ENCODE data around the gene CHIC2. TPM values are rescaled to one million over a fixed set of nuclear protein-coding genes. Genes with fewer than 3 reads are reported as not detected.

The CHIC2 gene
- total and polyA plus RNA-seq, 2 donors (not counting 1 experiment from before 2014, with no cell fraction given), result 39.4 to 52.0 TPM

DNA sequence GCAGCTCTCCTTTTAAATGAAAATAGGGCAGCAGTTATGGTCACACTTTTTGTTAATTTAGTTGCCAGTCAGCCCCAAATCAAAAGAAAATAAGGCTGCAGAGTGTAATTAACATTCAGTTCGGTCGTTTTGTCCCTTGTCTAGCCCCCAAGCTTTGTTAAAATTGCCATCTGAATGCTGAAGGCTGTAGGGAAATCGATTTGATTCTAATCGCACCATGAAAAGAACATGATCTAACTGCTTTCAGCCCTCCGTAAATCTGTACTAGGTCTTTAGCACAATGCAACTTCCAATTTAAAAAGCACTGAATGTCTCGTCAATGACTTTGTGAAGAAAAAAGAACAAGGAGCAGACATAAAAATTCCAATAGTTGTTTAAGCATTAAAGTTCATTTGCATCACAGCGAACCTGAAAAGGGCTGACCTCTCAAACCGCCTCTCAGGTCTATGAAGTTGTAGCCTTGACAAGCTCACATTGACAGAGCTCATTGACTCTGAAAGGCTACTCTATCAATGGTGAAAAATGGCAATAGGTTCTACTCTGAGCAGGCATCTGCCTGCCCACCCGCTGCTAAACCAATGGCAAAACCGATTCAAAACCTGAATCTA, 48.9 kb downstream of the CHIC2 start:
- H3K9me3 ChIP-seq (ENCODE audit: control insufficient read depth, insufficient read depth, low read depth, low read length), result no peaks in the 10 kb centered on the region
- DNase-seq (ENCODE audit: low read depth in 2 of 2), result no peak
- H4K20me1 ChIP-seq (ENCODE audit: control insufficient read depth, extremely low read depth, insufficient read depth, low read length), result no peaks in the 10 kb centered on the region
- no peak for TF ChIP-seq CTCF (conservative IDR thresholded peaks at IDR 0.05 in 1 of 2, IDR thresholded peaks at IDR 0.05 in 1 of 2; ENCODE audit: low read depth in 1 of 2, low read length in 2 of 2)
- TF ChIP-seq EZH2 (IDR thresholded peaks at IDR 0.05; ENCODE audit: low read length, missing control alignments), result no peak
- no peaks in the 10 kb centered on the region for H3K27me3 ChIP-seq (ENCODE audit: control insufficient read depth, insufficient read depth, low read length)
- H3K4me3 ChIP-seq (replicated peaks in 1 of 4; ENCODE audit: control extremely low read depth in 1 of 4, insufficient read depth in 1 of 4, low read depth in 3 of 4, low read length in 4 of 4), result no peak overlapping the region
- no peaks in the 10 kb centered on the region for H3K4me1 ChIP-seq (ENCODE audit: control insufficient read depth, extremely low read depth, insufficient read depth, low read length)
- H3K27ac ChIP-seq (ENCODE audit: insufficient read depth, low read length), result no peak overlapping the region
- H3K79me2 ChIP-seq (ENCODE audit: control insufficient read depth, insufficient read depth, low read length), result peaks cover 31% of the 10 kb centered on the region
- H3K9ac ChIP-seq (ENCODE audit: insufficient read depth, low read length), result no peak overlapping the region
- no peak overlapping the region for H2AFZ ChIP-seq (ENCODE audit: low read length)
- H3K4me2 ChIP-seq (ENCODE audit: extremely low read depth, insufficient read depth, low read length), result no peak overlapping the region
- H3K36me3 ChIP-seq (ENCODE audit: control insufficient read depth, insufficient read depth, low read length), result no peaks in the 10 kb centered on the region

DNA sequence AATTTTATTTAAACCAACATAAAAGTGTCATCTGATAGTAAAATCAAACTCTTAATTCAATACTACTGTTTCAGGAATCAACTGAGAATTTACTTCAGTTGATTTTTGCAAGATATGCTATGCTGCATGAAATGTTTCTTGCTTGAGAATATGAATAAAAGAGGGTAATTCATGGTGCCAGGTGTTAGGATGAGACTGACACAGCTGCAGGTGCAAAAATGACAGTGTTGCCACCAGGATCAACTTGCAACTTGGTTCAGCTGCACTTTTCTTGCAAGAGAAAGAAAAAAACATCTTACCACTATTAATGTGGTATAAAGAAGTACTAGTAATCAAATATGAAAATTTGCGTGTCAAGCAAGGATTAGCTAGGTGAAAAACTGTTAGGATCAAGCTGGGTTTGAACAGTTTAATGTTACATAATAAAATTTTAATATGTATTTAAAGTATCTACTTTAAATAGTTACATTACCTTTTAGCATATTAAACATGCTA, 49.7 kb downstream of the CHIC2 start:
- Histone ChIP-seq H3K36me3 (ENCODE audit: control insufficient read depth, insufficient read depth, low read length) (no peaks in the 10 kb centered on the region), H3K9ac (ENCODE audit: insufficient read depth, low read length) (no peak overlapping the region), H3K4me1 (ENCODE audit: control insufficient read depth, extremely low read depth, insufficient read depth, low read length) (no peaks in the 10 kb centered on the region), H4K20me1 (ENCODE audit: control insufficient read depth, extremely low read depth, insufficient read depth, low read length) (no peaks in the 10 kb centered on the region), H3K4me3 (replicated peaks in 1 of 4; ENCODE audit: control extremely low read depth in 1 of 4, insufficient read depth in 1 of 4, low read depth in 3 of 4, low read length in 4 of 4) (no peak overlapping the region), H3K79me2 (ENCODE audit: control insufficient read depth, insufficient read depth, low read length) (peaks cover 25% of the 10 kb centered on the region), H3K27ac (ENCODE audit: insufficient read depth, low read length) (no peak overlapping the region), H3K4me2 (ENCODE audit: extremely low read depth, insufficient read depth, low read length) (no peak overlapping the region), H3K27me3 (ENCODE audit: control insufficient read depth, insufficient read depth, low read length) (no peaks in the 10 kb centered on the region), H3K9me3 (ENCODE audit: control insufficient read depth, insufficient read depth, low read depth, low read length) (no peaks in the 10 kb centered on the region), H2AFZ (ENCODE audit: low read length) (no peak overlapping the region)
- TF ChIP-seq EZH2 (IDR thresholded peaks at IDR 0.05; ENCODE audit: low read length, missing control alignments) (no peak), CTCF (conservative IDR thresholded peaks at IDR 0.05 in 1 of 2, IDR thresholded peaks at IDR 0.05 in 1 of 2; ENCODE audit: low read depth in 1 of 2, low read length in 2 of 2) (no peak)
- no peak for DNase-seq (ENCODE audit: low read depth in 2 of 2)

DNA sequence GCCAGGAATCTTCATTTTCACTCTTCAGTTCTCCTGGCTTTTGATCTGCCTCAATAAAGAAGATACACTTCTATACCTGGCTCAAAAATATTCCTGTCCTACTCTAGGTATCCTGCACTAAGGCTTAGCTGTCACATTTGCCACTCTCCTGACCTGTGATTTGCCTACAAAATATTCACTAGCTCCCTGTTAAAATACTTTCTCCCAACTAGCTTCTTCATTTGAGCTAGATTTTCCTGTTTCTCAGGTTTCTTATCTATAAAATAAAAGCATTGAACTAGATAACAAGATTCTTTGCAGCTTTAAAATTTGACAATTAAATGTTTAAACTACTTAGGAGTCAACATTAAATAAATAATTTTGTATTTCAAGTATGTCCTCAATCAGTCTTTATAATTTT, 53.2 kb downstream of the CHIC2 start:
- Histone ChIP-seq H4K20me1 (ENCODE audit: control insufficient read depth, extremely low read depth, insufficient read depth, low read length) (no peaks in the 10 kb centered on the region), H3K27ac (ENCODE audit: insufficient read depth, low read length) (no peak overlapping the region), H3K27me3 (ENCODE audit: control insufficient read depth, insufficient read depth, low read length) (no peaks in the 10 kb centered on the region), H3K9me3 (ENCODE audit: control insufficient read depth, insufficient read depth, low read depth, low read length) (no peaks in the 10 kb centered on the region), H3K4me3 (replicated peaks in 1 of 4; ENCODE audit: control extremely low read depth in 1 of 4, insufficient read depth in 1 of 4, low read depth in 3 of 4, low read length in 4 of 4) (no peak overlapping the region), H3K9ac (ENCODE audit: insufficient read depth, low read length) (no peak overlapping the region), H3K4me2 (ENCODE audit: extremely low read depth, insufficient read depth, low read length) (no peak overlapping the region), H3K36me3 (ENCODE audit: control insufficient read depth, insufficient read depth, low read length) (no peaks in the 10 kb centered on the region), H3K4me1 (ENCODE audit: control insufficient read depth, extremely low read depth, insufficient read depth, low read length) (no peaks in the 10 kb centered on the region), H2AFZ (ENCODE audit: low read length) (no peak overlapping the region), H3K79me2 (ENCODE audit: control insufficient read depth, insufficient read depth, low read length) (peaks cover 8% of the 10 kb centered on the region)
- no peak for TF ChIP-seq EZH2 (IDR thresholded peaks at IDR 0.05; ENCODE audit: low read length, missing control alignments)
- TF ChIP-seq CTCF (conservative IDR thresholded peaks at IDR 0.05 in 1 of 2, IDR thresholded peaks at IDR 0.05 in 1 of 2; ENCODE audit: low read depth in 1 of 2, low read length in 2 of 2), result no peak
- DNase-seq (ENCODE audit: low read depth in 2 of 2), result no peak

Data from fibroblast of lung (primary cell).